HepG2 (cell line): Measurements from ENCODE around the gene TP53BP2. TPM values are rescaled to one million over a fixed set of nuclear protein-coding genes. Genes with fewer than 3 reads are reported as not detected.

Experiments used
- ATAC-seq: fragments of 200-7000 bp; cut with Tn5 transposase; 3 replicates; pipeline ENCODE4 v1.9.1; 2020; ENCODE audit warnings: mild to moderate bottlenecking, moderate library complexity
- BruUV-seq: library from RNA; stranded (reverse); fragments of 400-500 nt; replicated peaks from 2 replicates; lab custom pipeline; 2021; lab: Mats Ljungman, UMichigan
- CTCF ChIA-PET: fragments of 300-600 bp; formaldehyde crosslinking; extraction: SDS; loops from one replicate; lab custom pipeline; 2021; ENCODE audit warnings: low total read pairs, inconsistent platforms, low intra/inter-chr PET ratio; lab: Yijun Ruan, JAX
- POLR2A ChIA-PET: fragments of 350-600 bp; sonication (Branson Sonifier 250); formaldehyde crosslinking; loops from one replicate; lab custom pipeline; 2020; ENCODE audit warnings: antibody characterized with exemption, inconsistent platforms; lab: Yijun Ruan, JAX
- DNase-seq: peaks from one replicate; pipeline ENCODE4 v3.0.0-alpha.2; 2015; ENCODE audit warnings: low spot score
- FAIRE-seq: peaks from 3 replicates; lab custom pipeline; 2011; peaks lifted over from hg19 to GRCh38; lab: Jason Lieb, UNC
- H2AFZ ChIP-seq: one replicate; pipeline ENCODE4 v1.6.1; 2011; ENCODE audit warnings: low read length, inconsistent platforms
- H3K27ac ChIP-seq: fragments of 300-600 bp; 3 replicates; pipeline ENCODE4 v1.8.0; 2011; ENCODE audit warnings: mixed run types, mild to moderate bottlenecking, mixed read lengths, low read length, inconsistent platforms; ENCODE audit not compliant: insufficient read depth; ENCODE audit errors: extremely low read length
- H3K27me3 ChIP-seq, 2 experiments: fragments of 200-600 bp in 1 of 2; 2 replicates in 1 of 2; 3 replicates in 1 of 2; pipeline versions ENCODE4 v1.6.0 to v1.8.0; 2011; ENCODE audit warnings: low read length in 2 of 2, mild to moderate bottlenecking in 2 of 2, moderate library complexity in 2 of 2, inconsistent platforms in 1 of 2; ENCODE audit not compliant: insufficient read depth in 2 of 2, control insufficient read depth in 1 of 2
- H3K36me3 ChIP-seq, 2 experiments: fragments of 200-600 bp in 1 of 2; replicated peaks in 1 of 2; 2 replicates in 1 of 2; 3 replicates in 1 of 2; pipeline versions ENCODE4 v1.5.1 to v1.8.0; 2011; ENCODE audit warnings: low read length in 2 of 2, inconsistent platforms in 1 of 2; ENCODE audit not compliant: insufficient read depth in 2 of 2, control insufficient read depth in 1 of 2
- H3K4me1 ChIP-seq: 2 replicates; pipeline ENCODE4 v1.5.1; 2012; ENCODE audit warnings: low read length, inconsistent platforms; ENCODE audit not compliant: insufficient read depth
- H3K4me2 ChIP-seq: 2 replicates; pipeline ENCODE4 v1.6.0; 2011; ENCODE audit warnings: low read depth, low read length, inconsistent platforms
- H3K4me3 ChIP-seq, 3 experiments: fragments of 200-600 bp in 1 of 3; sonication (generic), shearing (Covaris generic) in 1 of 3; replicated peaks in 1 of 3; 2 replicates each; pipeline ENCODE4 v1.5.1; 2011 to 2016; ENCODE audit warnings: low read length in 3 of 3, inconsistent platforms in 2 of 3, low read depth in 2 of 3, mild to moderate bottlenecking in 2 of 3, control low read depth in 1 of 3, mixed read lengths in 1 of 3; ENCODE audit not compliant: insufficient read depth in 1 of 3
- H3K79me2 ChIP-seq: one replicate; pipeline ENCODE4 v1.6.1; 2011; ENCODE audit warnings: low read length, inconsistent platforms; ENCODE audit not compliant: insufficient read depth
- H3K9ac ChIP-seq: 2 replicates; pipeline ENCODE4 v1.6.0; 2011; ENCODE audit warnings: mild to moderate bottlenecking, low read depth, low read length, inconsistent platforms; ENCODE audit not compliant: insufficient read depth
- H3K9me3 ChIP-seq: 2 replicates; pipeline ENCODE4 v1.5.1; 2012; ENCODE audit warnings: mild to moderate bottlenecking, low read length
- H4K20me1 ChIP-seq: 2 replicates; pipeline ENCODE4 v1.6.0; 2011; ENCODE audit warnings: inconsistent platforms, mild to moderate bottlenecking, low read length, moderate library complexity; ENCODE audit not compliant: insufficient read depth
- ARID3A ChIP-seq: IDR thresholded peaks from 2 replicates; pipeline ENCODE4 v1.6.1; 2012; ENCODE audit warnings: low read depth, low read length, improper control_type of control experiment
- ATRX ChIP-seq: sonication (generic); formaldehyde crosslinking; IDR thresholded peaks from 2 replicates; pipeline ENCODE4 v1.4.0; 2020; ENCODE audit warnings: missing genetic modification reagents, borderline replicate concordance
- ISX ChIP-seq: sonication (generic); formaldehyde crosslinking; conservative IDR thresholded peaks from 2 replicates; pipeline ENCODE4 v1.5.0; 2020; ENCODE audit warnings: missing genetic modification reagents
- PHF20 ChIP-seq: sonication (generic); formaldehyde crosslinking; IDR thresholded peaks from 2 replicates; pipeline ENCODE4 v1.5.0; 2020; ENCODE audit warnings: mild to moderate bottlenecking, missing genetic modification reagents
- SP2 ChIP-seq: sonication (generic); formaldehyde crosslinking; IDR thresholded peaks from 2 replicates; pipeline ENCODE4 v1.5.1; 2020; ENCODE audit warnings: mild to moderate bottlenecking, missing genetic modification reagents
- ZNF747 ChIP-seq: sonication (generic); formaldehyde crosslinking; IDR thresholded peaks from 2 replicates; pipeline ENCODE4 v1.8.1; 2023; ENCODE audit warnings: missing genetic modification reagents, mild to moderate bottlenecking, borderline replicate concordance
- WGBS: methylation state at CpG from one replicate; pipeline ENCODE4 v1.1.6; 2017; ENCODE audit warnings: low lambda C conversion rate; 5-methylcytosine and 5-hydroxymethylcytosine counted together
- in situ Hi-C: cut with HindIII; loops from 2 replicates; pipeline ENCODE4 v1.10.0; 2017; ENCODE audit warnings: low pct_unique_long_range_greater_than_20kb; ENCODE audit not compliant: extremely low pct_ligation_motif_present
- intact Hi-C: fragments of 100-400 bp; cut with micrococcal nuclease; formaldehyde crosslinking; loops from one replicate; pipeline ENCODE4 v1.10.0; 2022; ENCODE audit not compliant: unreplicated experiment
- polyA plus RNA-seq, 8 experiments: library from polyadenylated mRNA; depleted of rRNA in 3 of 8; stranded (reverse) in 7 of 8; unstranded in 1 of 8; fragments of >200 nt; fragmentation: Illumina TruSeq in 4 of 8; extraction: Trizol in 4 of 8; gene quantifications; 2 replicates each; pipeline versions ENCODE4 v1.2.1 to v1.2.3, GENCODE V29; 2011 to 2016; ENCODE audit warnings: low read depth in 4 of 8, missing spikeins in 1 of 8, mixed read lengths in 1 of 8; ENCODE audit not compliant: insufficient read depth in 1 of 8
- total RNA-seq, 5 experiments: library from RNA; depleted of rRNA; stranded (reverse); fragments of >200 nt; fragmentation: Illumina TruSeq; extraction: Trizol; gene quantifications; 2 replicates each; pipeline ENCODE4 v1.2.3, GENCODE V29; 2016; ENCODE audit warnings: low read depth in 1 of 5

Gene TP53BP2
- total and polyA plus RNA-seq, 2 of the 13 experiments (the other 11 are each of a cell fraction or from before 2014, with no cell fraction given) = 10.0 to 14.0 TPM

DNA sequence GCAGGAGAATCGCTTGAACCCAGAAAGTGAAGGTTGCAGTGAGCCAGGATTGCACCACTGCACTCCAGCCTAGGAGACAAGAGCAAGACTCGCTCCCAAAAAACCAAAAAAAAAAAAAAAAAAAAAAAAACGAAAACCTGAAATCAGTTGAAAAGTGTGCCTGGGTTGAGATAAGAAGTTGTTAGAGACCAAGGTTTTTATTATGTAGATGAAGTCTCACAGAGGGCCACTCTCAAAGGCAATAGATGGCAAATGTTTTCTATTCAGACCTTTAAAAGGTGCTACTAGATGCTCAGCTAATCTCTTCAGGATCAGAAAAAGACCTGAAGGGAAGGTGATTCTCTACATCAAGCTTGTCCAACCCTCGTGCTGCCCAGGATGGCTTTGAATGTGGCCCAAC, 115.8 kb downstream of the TP53BP2 start:
- 67% methylated on average over 4 of the region's 4 CpGs for WGBS
- Histone ChIP-seq H3K4me2 (no peak overlapping the region), H3K4me1 (peaks cover 8% of the 10 kb centered on the region; the same call in 1 of the 2 replicates), H3K36me3 (no peaks in the 10 kb centered on the region), H2AFZ (no peak overlapping the region), H3K9ac (no peak overlapping the region), H3K9me3 (no peaks in the 10 kb centered on the region), H3K4me3 (no peak overlapping the region), H3K27me3 (no peaks in the 10 kb centered on the region), H3K79me2 (no peaks in the 10 kb centered on the region), H4K20me1 (no peaks in the 10 kb centered on the region), H3K27ac (no peak overlapping the region)
- no TSS peak for BruUV-seq
- CTCF ChIA-PET = no interaction called here
- ATAC-seq (no peak), DNase-seq (no peak), FAIRE-seq (no peak)
- intact Hi-C loops (no loop called here), in situ Hi-C loops (no loop called here)
- TF ChIP-seq ZNF747 (CRISPR knock-in tag) (no peak), PHF20 (CRISPR knock-in tag) (no peak), ISX (CRISPR knock-in tag) (no peak), ATRX (CRISPR knock-in tag) (no peak), SP2 (CRISPR knock-in tag) (no peak), ARID3A (no peak)
- POLR2A ChIA-PET = no interaction called here

Other genes with a start within 250 kb of the TP53BP2 start
- gene CAPN8, start 180.2 kb downstream of the TP53BP2 start, total RNA-seq (2016; rRNA removed; fragmentation: Illumina TruSeq; extraction: Trizol) = 0.20 TPM in 1 of 2 replicates, not detected in the other
- 0.25 TPM in 2 replicates for gene CAPN8, start 180.2 kb downstream of the TP53BP2 start, polyA plus RNA-seq (2011; rRNA removed)
- gene CAPN2, start 133.4 kb downstream of the TP53BP2 start, total RNA-seq (2016; rRNA removed; fragmentation: Illumina TruSeq; extraction: Trizol) = 6.2 and 7.8 TPM in 2 replicates
- gene CAPN2, start 133.4 kb downstream of the TP53BP2 start, polyA plus RNA-seq (2011; rRNA removed) = 7.4 and 10.8 TPM in 2 replicates